ENCODE measurements around the gene PRSS35.
"Not testable (repeated sequence)": the region's sequence is repeated elsewhere in the genome, so short reads cannot be mapped to it uniquely, and the experiment has no call there.

The PRSS35 gene

GRCh38 chr6:83517500-83517899 is 5.2 kb downstream of the PRSS35 start:
- DNase-seq (ENCODE audit: low read depth in 2 of 2) = no peak

- no peak for DNase-seq (ENCODE audit: low read depth in 2 of 2)
Measured at GRCh38 chr6:83518816-83519480, 6.6 kb downstream of the PRSS35 start.

- peak; percentile 28 to 56 for DNase-seq (ENCODE audit: low read depth in 2 of 2)
Measured at GRCh38 chr6:83536034-83536646, 23.8 kb downstream of the PRSS35 start.

GRCh38 chr6:83536647-83537589 is 24.6 kb downstream of the PRSS35 start:
- no peak for DNase-seq (ENCODE audit: low read depth in 2 of 2)

- DNase-seq (ENCODE audit: low read depth in 2 of 2) = no peak
Measured at GRCh38 chr6:83539678-83540077, 27.3 kb downstream of the PRSS35 start.

GRCh38 chr6:83546636-83547035 is 34.3 kb downstream of the PRSS35 start:
- DNase-seq (ENCODE audit: low read depth in 2 of 2) = no peak

GRCh38 chr6:83550482-83550881 is 38.1 kb downstream of the PRSS35 start:
- DNase-seq (ENCODE audit: low read depth in 2 of 2) = not testable (repeated sequence)

- DNase-seq (ENCODE audit: low read depth in 2 of 2) = not testable (repeated sequence)
Measured at GRCh38 chr6:83551748-83552147, 39.4 kb downstream of the PRSS35 start.

- no peak for DNase-seq (ENCODE audit: low read depth in 2 of 2)
Measured at GRCh38 chr6:83556871-83557270, 44.5 kb downstream of the PRSS35 start.

- DNase-seq (ENCODE audit: low read depth in 2 of 2) = no peak
Measured at GRCh38 chr6:83558975-83559374, 46.6 kb downstream of the PRSS35 start.

GRCh38 chr6:83571663-83572185 is 59.4 kb downstream of the PRSS35 start:
- not testable (repeated sequence) for DNase-seq (ENCODE audit: low read depth in 2 of 2)

GRCh38 chr6:83574783-83575182 is 62.4 kb downstream of the PRSS35 start:
- DNase-seq (ENCODE audit: low read depth in 2 of 2) = no peak

Data from stimulated activated CD4-positive, alpha-beta T cell treated with anti-CD3 and anti-CD28 coated beads, Interleukin-4, amount 100 ng/mL, for 48 hours (primary cell).